Measurements from ENCODE around the gene ETNK1.

Gene ETNK1

GRCh38 chr12:22635812-22636211 lies 10.8 kb downstream of the ETNK1 start:
- no peak for DNase-seq

- no peak for DNase-seq
These were observed 15.9 kb downstream of the ETNK1 start for GRCh38 chr12:22640851-22641250.

GRCh38 chr12:22641353-22642053 lies 16.5 kb downstream of the ETNK1 start:
- DNase-seq: no peak

GRCh38 chr12:22648668-22649067 lies 23.7 kb downstream of the ETNK1 start:
- no peak for DNase-seq

GRCh38 chr12:22653075-22653474 lies 28.1 kb downstream of the ETNK1 start:
- DNase-seq: no peak

- no peak for DNase-seq
These were observed 28.8 kb downstream of the ETNK1 start for GRCh38 chr12:22653791-22654190.

- no peak for DNase-seq
These were observed 31.4 kb downstream of the ETNK1 start for GRCh38 chr12:22656376-22656775.

GRCh38 chr12:22656831-22657230 lies 31.9 kb downstream of the ETNK1 start:
- DNase-seq: no peak

GRCh38 chr12:22657538-22657937 lies 32.6 kb downstream of the ETNK1 start:
- no peak for DNase-seq

GRCh38 chr12:22658214-22658613 lies 33.2 kb downstream of the ETNK1 start:
- no peak for DNase-seq

- no peak for DNase-seq
These were observed 37.4 kb downstream of the ETNK1 start for GRCh38 chr12:22662356-22662755.

GRCh38 chr12:22665476-22665875 lies 40.5 kb downstream of the ETNK1 start:
- DNase-seq: no peak

GRCh38 chr12:22667122-22667521 lies 42.2 kb downstream of the ETNK1 start:
- no peak for DNase-seq

GRCh38 chr12:22668441-22668840 lies 43.5 kb downstream of the ETNK1 start:
- DNase-seq: no peak

- no peak for DNase-seq
These were observed 45.8 kb downstream of the ETNK1 start for GRCh38 chr12:22670762-22671161.

GRCh38 chr12:22672951-22673350 lies 48.0 kb downstream of the ETNK1 start:
- no peak for DNase-seq

- no peak for DNase-seq
These were observed 53.0 kb downstream of the ETNK1 start for GRCh38 chr12:22677781-22678574.

- DNase-seq: no peak
These were observed 57.7 kb downstream of the ETNK1 start for GRCh38 chr12:22682663-22683062.

- DNase-seq: no peak
These were observed 58.2 kb downstream of the ETNK1 start for GRCh38 chr12:22683131-22683530.

GRCh38 chr12:22684140-22685118 lies 59.5 kb downstream of the ETNK1 start:
- no peak for DNase-seq

- DNase-seq: no peak
These were observed 61.2 kb downstream of the ETNK1 start for GRCh38 chr12:22686193-22686592.

GRCh38 chr12:22687361-22688076 lies 62.5 kb downstream of the ETNK1 start:
- DNase-seq: no peak

- no peak for DNase-seq
These were observed 64.9 kb downstream of the ETNK1 start for GRCh38 chr12:22689876-22690275.

Measured in CD4-positive, alpha-beta T cell treated with Interleukin-6 for 4 hours (primary cell).